HG03378 (cell line): ENCODE measurements around the gene SLC41A3.

Experiments used
- ATAC-seq: cut with Tn5 transposase; IDR thresholded peaks from one replicate; pipeline ENCODE4 v1.9.1; 2021; ENCODE audit warnings: mild to moderate bottlenecking, moderate library complexity; ENCODE audit not compliant: unreplicated experiment

Gene SLC41A3

GRCh38 chr3:126033051-126033745 is 50.7 kb downstream of the SLC41A3 start:
- ATAC-seq = no peak

- ATAC-seq = no peak
Measured at GRCh38 chr3:126031981-126032471, 51.9 kb downstream of the SLC41A3 start.

- ATAC-seq = no peak
Measured at GRCh38 chr3:126030455-126030854, 53.5 kb downstream of the SLC41A3 start.

- no peak for ATAC-seq
Measured at GRCh38 chr3:126029241-126029640, 54.7 kb downstream of the SLC41A3 start.

GRCh38 chr3:126028096-126028495 is 55.8 kb downstream of the SLC41A3 start:
- no peak for ATAC-seq

- no peak for ATAC-seq
Measured at GRCh38 chr3:126026761-126027160, 57.2 kb downstream of the SLC41A3 start.

- no peak for ATAC-seq
Measured at GRCh38 chr3:126026277-126026751, 57.6 kb downstream of the SLC41A3 start.

GRCh38 chr3:126025862-126026261 is 58.1 kb downstream of the SLC41A3 start:
- no peak for ATAC-seq

GRCh38 chr3:126025116-126025729 is 58.7 kb downstream of the SLC41A3 start:
- ATAC-seq = no peak

- no peak for ATAC-seq
Measured at GRCh38 chr3:126024049-126024854, 59.7 kb downstream of the SLC41A3 start.

GRCh38 chr3:126023390-126023789 is 60.5 kb downstream of the SLC41A3 start:
- no peak for ATAC-seq

- ATAC-seq = no peak
Measured at GRCh38 chr3:126022741-126023359, 61.1 kb downstream of the SLC41A3 start.

- ATAC-seq = no peak
Measured at GRCh38 chr3:126021702-126022101, 62.2 kb downstream of the SLC41A3 start.

- no peak for ATAC-seq
Measured at GRCh38 chr3:126021224-126021623, 62.7 kb downstream of the SLC41A3 start.

- no peak for ATAC-seq
Measured at GRCh38 chr3:126019683-126020082, 64.2 kb downstream of the SLC41A3 start.

GRCh38 chr3:126018995-126019394 is 64.9 kb downstream of the SLC41A3 start:
- ATAC-seq = no peak

- no peak for ATAC-seq
Measured at GRCh38 chr3:126018545-126018944, 65.4 kb downstream of the SLC41A3 start.

GRCh38 chr3:126017362-126017761 is 66.6 kb downstream of the SLC41A3 start:
- no peak for ATAC-seq

- ATAC-seq = no peak
Measured at GRCh38 chr3:126016616-126017015, 67.3 kb downstream of the SLC41A3 start.

GRCh38 chr3:126015075-126015474 is 68.8 kb downstream of the SLC41A3 start:
- ATAC-seq = no peak

GRCh38 chr3:126014252-126014651 is 69.7 kb downstream of the SLC41A3 start:
- no peak for ATAC-seq
